Caco-2 (cell line): ENCODE results near the gene PLXNA1. TPM values are rescaled to one million over a fixed set of nuclear protein-coding genes. Genes with fewer than 3 reads are reported as not detected.

Experiments used
- BruUV-seq: library from RNA; stranded (reverse); fragments of 400-500 nt; replicated peaks from 2 replicates; lab custom pipeline; 2021; lab: Mats Ljungman, UMichigan
- CTCF ChIA-PET: fragments of 300-600 bp; sonication (Branson Sonifier 250); formaldehyde crosslinking; loops from one replicate; lab custom pipeline; 2022; ENCODE audit warnings: antibody characterized with exemption; lab: Charles Lee
- POLR2A ChIA-PET: fragments of 300-600 bp; sonication (Branson Sonifier 250); formaldehyde crosslinking; loops from one replicate; lab custom pipeline; 2022; ENCODE audit warnings: antibody characterized with exemption; lab: Charles Lee
- DNase-seq, 2 experiments: peaks; one replicate each; pipeline versions ENCODE4 v3.0.0 to v3.0.0-alpha.2; 2020 to 2022
- H3K27me3 ChIP-seq: replicated peaks from 2 replicates; pipeline ENCODE4 v1.6.0; 2011; ENCODE audit warnings: low read length; ENCODE audit not compliant: control insufficient read depth, insufficient read depth
- H3K36me3 ChIP-seq: 2 replicates; pipeline ENCODE4 v1.5.1; 2011; ENCODE audit warnings: low read length; ENCODE audit not compliant: control insufficient read depth, insufficient read depth
- H3K4me1 ChIP-seq: fragments of 250-450 bp; sonication (Bioruptor Pico); 2 replicates; pipeline ENCODE4 v1.5.1; 2020; ENCODE audit warnings: mild to moderate bottlenecking
- H3K4me3 ChIP-seq: 2 replicates; pipeline ENCODE4 v1.5.1; 2011; ENCODE audit warnings: low read depth, mild to moderate bottlenecking, control low read depth, low read length
- H3K9me3 ChIP-seq: fragments of 250-450 bp; sonication (Bioruptor Pico); 2 replicates; pipeline ENCODE4 v1.5.1; 2020; ENCODE audit warnings: mild to moderate bottlenecking, moderate library complexity
- H3K27ac Mint-ChIP-seq: one replicate; pipeline ENCODE4 v1.8.0; 2022; ENCODE audit warnings: mixed read lengths; ENCODE audit not compliant: unreplicated experiment
- H3K27me3 Mint-ChIP-seq: one replicate; pipeline ENCODE4 v1.8.0; 2022; ENCODE audit warnings: mixed read lengths; ENCODE audit not compliant: insufficient read depth, unreplicated experiment
- H3K36me3 Mint-ChIP-seq: one replicate; pipeline ENCODE4 v1.8.0; 2022; ENCODE audit warnings: mild to moderate bottlenecking, mixed read lengths; ENCODE audit not compliant: insufficient read depth, unreplicated experiment
- H3K4me1 Mint-ChIP-seq: one replicate; pipeline ENCODE4 v1.8.0; 2022; ENCODE audit warnings: low read depth, mixed read lengths; ENCODE audit not compliant: unreplicated experiment
- H3K4me3 Mint-ChIP-seq: one replicate; pipeline ENCODE4 v1.8.0; 2022; ENCODE audit warnings: mild to moderate bottlenecking, moderate library complexity, mixed read lengths; ENCODE audit not compliant: unreplicated experiment
- H3K9me3 Mint-ChIP-seq: one replicate; pipeline ENCODE4 v1.8.0; 2022; ENCODE audit warnings: mixed read lengths; ENCODE audit not compliant: unreplicated experiment
- CTCF ChIP-seq, 2 experiments: fragments of 200-600 bp in 1 of 2; IDR thresholded peaks; 1 replicate in 1 of 2; 2 replicates in 1 of 2; pipeline versions ENCODE4 v1.5.1 to v1.8.0; 2011 to 2022; ENCODE audit warnings: antibody characterized with exemption in 1 of 2, control low read depth in 1 of 2, inconsistent platforms in 1 of 2, low read depth in 1 of 2, low read length in 1 of 2, mild to moderate bottlenecking in 1 of 2, moderate library complexity in 1 of 2; ENCODE audit not compliant: insufficient read depth in 1 of 2, severe bottlenecking in 1 of 2, unreplicated experiment in 1 of 2
- intact Hi-C: fragments of 100-400 bp; cut with micrococcal nuclease; formaldehyde crosslinking; loops from one replicate; pipeline ENCODE4 v1.10.0; 2022; ENCODE audit not compliant: unreplicated experiment
- total RNA-seq: library from RNA; stranded (reverse); gene quantifications from 2 replicates; pipeline ENCODE4 v1.2.3, GENCODE V29; 2022

The PLXNA1 gene
- total RNA-seq, 1 experiment from 2014 or later, result 95.1 TPM

- Mint-ChIP-seq H3K4me1 (peaks cover 7% of the 10 kb centered on the region), H3K27ac (no peak overlapping the region), H3K27me3 (no peaks in the 10 kb centered on the region), H3K36me3 (peaks cover 5% of the 10 kb centered on the region), H3K4me3 (no peak overlapping the region), H3K9me3 (peaks cover 16% of the 10 kb centered on the region)
- no TSS peak for BruUV-seq
- no peaks in the 10 kb centered on the region for H3K27me3 ChIP-seq
- H3K36me3 ChIP-seq, result no peaks in the 10 kb centered on the region
- H3K4me1 ChIP-seq, result peaks cover 7% of the 10 kb centered on the region; the same call in 1 of the 2 replicates
- no peak overlapping the region for H3K4me3 ChIP-seq
- no peak for TF ChIP-seq CTCF (IDR thresholded peaks at IDR 0.05; ENCODE audit: insufficient read depth in 1 of 2, low read depth in 1 of 2, low read length in 1 of 2, severe bottlenecking in 1 of 2, unreplicated experiment in 1 of 2)
- peaks cover 14% of the 10 kb centered on the region for H3K9me3 ChIP-seq
- ChIA-PET POLR2A (no interaction called here), CTCF (no interaction called here)
- no peak for DNase-seq
- intact Hi-C loops, result no loop called here
Measured at GRCh38 chr3:126979046-126979628, 3.8 kb upstream of the PLXNA1 start.

GRCh38 chr3:126980266-126980811 lies 2.6 kb upstream of the PLXNA1 start:
- no TSS peak for BruUV-seq
- Histone ChIP-seq H3K36me3 (no peaks in the 10 kb centered on the region), H3K4me3 (no peak overlapping the region), H3K27me3 (no peaks in the 10 kb centered on the region), H3K4me1 (peaks cover 16% of the 10 kb centered on the region; the same call in 1 of the 2 replicates), H3K9me3 (peaks cover 2% of the 10 kb centered on the region; the same call in 1 of the 2 replicates)
- no peaks in the 10 kb centered on the region for H3K27me3 Mint-ChIP-seq
- intact Hi-C loops, result loop anchor here (5.0 kb wide), 1 partner anchor 128 kb away; no protein-coding TSS in a partner anchor
- peaks cover 4% of the 10 kb centered on the region for H3K9me3 Mint-ChIP-seq
- CTCF ChIA-PET, result no interaction called here
- DNase-seq, result no peak
- POLR2A ChIA-PET, result no interaction called here
- H3K27ac Mint-ChIP-seq, result no peak overlapping the region
- H3K36me3 Mint-ChIP-seq, result peaks cover 7% of the 10 kb centered on the region
- H3K4me1 Mint-ChIP-seq, result peaks cover 7% of the 10 kb centered on the region
- no peak for TF ChIP-seq CTCF (IDR thresholded peaks at IDR 0.05; ENCODE audit: insufficient read depth in 1 of 2, low read depth in 1 of 2, low read length in 1 of 2, severe bottlenecking in 1 of 2, unreplicated experiment in 1 of 2)
- peak overlapping the region; percentile 30 for H3K4me3 Mint-ChIP-seq

GRCh38 chr3:126982126-126982470 lies 817 bp upstream of the PLXNA1 start:
- Histone ChIP-seq H3K4me3 (peak overlapping the region; percentile 88), H3K36me3 (no peaks in the 10 kb centered on the region), H3K4me1 (peaks cover 16% of the 10 kb centered on the region; the same call in 1 of the 2 replicates), H3K9me3 (no peaks in the 10 kb centered on the region), H3K27me3 (no peaks in the 10 kb centered on the region)
- intact Hi-C loops, result loop anchor here (1.0 to 5.0 kb wide), 3 partner anchors 130 to 303 kb away; no protein-coding TSS in a partner anchor
- CTCF ChIA-PET, result interaction anchor here (0.9 to 4.1 kb wide), 7 partner anchors 11 to 236 kb away, joined by 3 to 18 read pairs (median 4); no protein-coding TSS in a partner anchor
- POLR2A ChIA-PET, result no interaction called here
- H3K9me3 Mint-ChIP-seq, result no peaks in the 10 kb centered on the region
- no TSS peak for BruUV-seq
- H3K27ac Mint-ChIP-seq, result no peak overlapping the region
- no peaks in the 10 kb centered on the region for H3K27me3 Mint-ChIP-seq
- peak overlapping the region; percentile 68 for H3K4me3 Mint-ChIP-seq
- no peak for DNase-seq
- peaks cover 7% of the 10 kb centered on the region for H3K4me1 Mint-ChIP-seq
- H3K36me3 Mint-ChIP-seq, result peaks cover 10% of the 10 kb centered on the region
- no peak for TF ChIP-seq CTCF (IDR thresholded peaks at IDR 0.05; ENCODE audit: insufficient read depth in 1 of 2, low read depth in 1 of 2, low read length in 1 of 2, severe bottlenecking in 1 of 2, unreplicated experiment in 1 of 2)
